H9 (cell line): ENCODE measurements around the gene EHD2. TPM values are rescaled to one million over a fixed set of nuclear protein-coding genes. Genes with fewer than 3 reads are reported as not detected.

Experiments used
- DNase-seq: peaks from one replicate; pipeline ENCODE4 v3.0.0-alpha.2; 2017
- H2AFZ ChIP-seq: one replicate; pipeline ENCODE4 v1.6.1; 2013; ENCODE audit warnings: mild to moderate bottlenecking, low read length, control low read depth, moderate library complexity
- H2AK5ac ChIP-seq: 2 replicates; pipeline ENCODE4 v1.6.1; 2013; ENCODE audit warnings: low read length, control low read depth, mixed read lengths; ENCODE audit not compliant: insufficient read length
- H2BK120ac ChIP-seq: one replicate; pipeline ENCODE4 v1.6.1; 2013; ENCODE audit warnings: low read depth, mild to moderate bottlenecking, low read length, control low read depth, inconsistent platforms; ENCODE audit not compliant: poor library complexity, severe bottlenecking
- H2BK12ac ChIP-seq: 2 replicates; pipeline ENCODE4 v1.6.1; 2013; ENCODE audit warnings: low read length, control low read depth, mixed read lengths, low read depth; ENCODE audit not compliant: insufficient read length
- H2BK15ac ChIP-seq: 2 replicates; pipeline ENCODE4 v1.6.1; 2013; ENCODE audit warnings: low read depth, low read length, control low read depth
- H2BK20ac ChIP-seq: one replicate; pipeline ENCODE4 v1.6.1; 2013; ENCODE audit warnings: low read depth, mild to moderate bottlenecking, low read length, control low read depth, inconsistent platforms; ENCODE audit not compliant: poor library complexity, severe bottlenecking
- H2BK5ac ChIP-seq: 2 replicates; pipeline ENCODE4 v1.6.1; 2013; ENCODE audit warnings: low read length, control low read depth, mixed read lengths; ENCODE audit not compliant: insufficient read length
- H3K14ac ChIP-seq: 2 replicates; pipeline ENCODE4 v1.6.1; 2013; ENCODE audit warnings: low read length, control low read depth; ENCODE audit not compliant: insufficient read depth
- H3K18ac ChIP-seq: 2 replicates; pipeline ENCODE4 v1.6.1; 2013; ENCODE audit warnings: low read depth, mild to moderate bottlenecking, mixed read lengths, low read length, control low read depth; ENCODE audit not compliant: insufficient read length
- H3K23ac ChIP-seq: 2 replicates; pipeline ENCODE4 v1.6.1; 2013; ENCODE audit warnings: low read length, control low read depth, mixed read lengths, low read depth; ENCODE audit not compliant: insufficient read length
- H3K23me2 ChIP-seq: 2 replicates; pipeline ENCODE4 v1.6.1; 2013; ENCODE audit warnings: low read depth, mild to moderate bottlenecking, mixed read lengths, low read length, control low read depth; ENCODE audit not compliant: insufficient read length, poor library complexity, severe bottlenecking
- H3K27ac ChIP-seq: 2 replicates; pipeline ENCODE4 v1.5.1; 2013; ENCODE audit warnings: low read length, control low read depth, mixed read lengths, low read depth; ENCODE audit not compliant: insufficient read length
- H3K27me3 ChIP-seq: 2 replicates; pipeline ENCODE4 v1.6.1; 2013; ENCODE audit warnings: low read length, control low read depth, inconsistent platforms; ENCODE audit not compliant: insufficient read depth
- H3K4ac ChIP-seq: 2 replicates; pipeline ENCODE4 v1.6.1; 2013; ENCODE audit warnings: low read depth, mild to moderate bottlenecking, control low read depth, inconsistent platforms, low read length, moderate library complexity
- H3K4me1 ChIP-seq: 2 replicates; pipeline ENCODE4 v1.6.1; 2013; ENCODE audit warnings: low read length, control low read depth, inconsistent platforms; ENCODE audit not compliant: insufficient read depth
- H3K4me2 ChIP-seq: 2 replicates; pipeline ENCODE4 v1.6.1; 2013; ENCODE audit warnings: low read length, control low read depth, mixed read lengths; ENCODE audit not compliant: insufficient read length, insufficient read depth
- H3K56ac ChIP-seq: 2 replicates; pipeline ENCODE4 v1.6.1; 2013; ENCODE audit warnings: low read depth, mild to moderate bottlenecking, mixed read lengths, low read length, control low read depth; ENCODE audit not compliant: insufficient read length
- H3K79me1 ChIP-seq: 2 replicates; pipeline ENCODE4 v1.6.1; 2013; ENCODE audit warnings: low read depth, mild to moderate bottlenecking, moderate library complexity, low read length, control low read depth, inconsistent platforms; ENCODE audit not compliant: insufficient read depth, poor library complexity, severe bottlenecking
- H3K79me2 ChIP-seq: 2 replicates; pipeline ENCODE4 v1.6.1; 2013; ENCODE audit warnings: low read length, control low read depth, inconsistent platforms; ENCODE audit not compliant: insufficient read depth
- H3K9ac ChIP-seq: 2 replicates; pipeline ENCODE4 v1.6.1; 2013; ENCODE audit warnings: low read length, control low read depth, mixed read lengths; ENCODE audit not compliant: insufficient read length; ENCODE audit errors: extremely low read depth
- H3K9me3 ChIP-seq: one replicate; pipeline ENCODE4 v1.6.1; 2013; ENCODE audit warnings: low read depth, low read length, inconsistent platforms; ENCODE audit not compliant: control insufficient read depth
- H3T11ph ChIP-seq: one replicate; pipeline ENCODE4 v1.6.1; 2013; ENCODE audit warnings: mild to moderate bottlenecking, low read length, control low read depth, inconsistent platforms
- H4K20me1 ChIP-seq: one replicate; pipeline ENCODE4 v1.6.1; 2013; ENCODE audit not compliant: control insufficient read depth, insufficient read length, insufficient read depth
- H4K5ac ChIP-seq: 2 replicates; pipeline ENCODE4 v1.6.1; 2013; ENCODE audit warnings: low read depth, mild to moderate bottlenecking, mixed read lengths, low read length, control low read depth; ENCODE audit not compliant: insufficient read length
- H4K8ac ChIP-seq: replicated peaks from 2 replicates; pipeline ENCODE4 v1.6.1; 2013; ENCODE audit warnings: low read length, control low read depth, mixed read lengths, low read depth; ENCODE audit not compliant: insufficient read length
- H4K91ac ChIP-seq: 2 replicates; pipeline ENCODE4 v1.6.1; 2013; ENCODE audit warnings: low read depth, mild to moderate bottlenecking, moderate library complexity, mixed read lengths, low read length, control low read depth; ENCODE audit not compliant: insufficient read length
- H3K27ac Mint-ChIP-seq, 3 experiments: 2 replicates in 2 of 3; 3 replicates in 1 of 3; pipeline ENCODE4 v1.8.0; 2020 to 2021; ENCODE audit warnings: mixed read lengths in 3 of 3, mild to moderate bottlenecking in 1 of 3, moderate library complexity in 1 of 3
- H3K27me3 Mint-ChIP-seq: 2 replicates; pipeline ENCODE4 v1.8.0; 2021; ENCODE audit warnings: low read depth, mild to moderate bottlenecking, moderate library complexity, mixed read lengths
- H3K36me3 Mint-ChIP-seq, 3 experiments: 2 replicates in 2 of 3; 3 replicates in 1 of 3; pipeline ENCODE4 v1.8.0; 2020 to 2021; ENCODE audit warnings: low read depth in 3 of 3, mixed read lengths in 3 of 3; ENCODE audit not compliant: insufficient read depth in 1 of 3
- H3K4me1 Mint-ChIP-seq, 2 experiments: 2 replicates each; pipeline ENCODE4 v1.8.0; 2020; ENCODE audit warnings: mixed read lengths in 2 of 2
- H3K4me3 Mint-ChIP-seq, 2 experiments: 2 replicates in 1 of 2; 3 replicates in 1 of 2; pipeline ENCODE4 v1.8.0; 2020 to 2021; ENCODE audit warnings: mild to moderate bottlenecking in 2 of 2, mixed read lengths in 2 of 2, moderate library complexity in 1 of 2
- H3K9me3 Mint-ChIP-seq, 2 experiments: 2 replicates in 1 of 2; 3 replicates in 1 of 2; pipeline ENCODE4 v1.8.0; 2020; ENCODE audit warnings: mild to moderate bottlenecking in 2 of 2, mixed read lengths in 2 of 2, moderate library complexity in 1 of 2
- WGBS: extraction: QIAGEN DNeasy Blood & Tissue Kit; methylation state at CpG from one replicate; pipeline ENCODE4 v1.1.7; 2013; ENCODE audit warnings: missing lambda C conversion rate, low lambda C conversion rate, mixed read lengths; ENCODE audit not compliant: insufficient read length; ENCODE audit errors: extremely low coverage; 5-methylcytosine and 5-hydroxymethylcytosine counted together
- total RNA-seq: library from RNA; stranded (reverse); gene quantifications from 2 replicates; pipeline ENCODE4 v1.2.1, GENCODE V29; 2021
- TF ChIP-seq, protein P1 (sequence below): fragments of 200-600 bp; sonication (generic); conservative IDR thresholded peaks from 3 replicates; pipeline ENCODE4 v1.8.0; 2021; ENCODE audit warnings: antibody characterized with exemption, mild to moderate bottlenecking

EHD2 gene
- total RNA-seq, 1 experiment from 2014 or later = 19.7 TPM

DNA sequence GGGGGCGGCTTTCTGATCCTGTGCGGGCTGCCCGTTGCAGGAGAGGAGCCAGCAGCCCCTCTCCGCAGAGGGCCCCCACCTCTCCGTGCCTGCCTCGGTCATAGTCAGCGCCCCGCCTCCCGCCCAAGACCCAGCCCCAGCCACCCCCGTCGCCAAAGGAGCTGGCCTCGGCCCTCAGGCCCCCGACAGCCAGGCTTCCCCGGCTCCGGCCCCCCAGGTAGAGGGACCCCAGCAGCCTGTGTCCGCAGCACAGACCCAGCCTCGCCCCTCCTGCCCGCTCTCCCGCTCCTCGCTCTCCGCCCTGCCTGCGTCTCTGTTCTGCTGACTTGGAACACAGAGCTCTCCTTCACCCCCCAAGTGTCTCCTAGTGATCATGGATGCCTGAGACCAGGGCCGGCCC is 31.3 kb upstream of the EHD2 start:
- no peaks in the 10 kb centered on the region for H3K79me1 ChIP-seq
- no peak overlapping the region for H3K27ac ChIP-seq
- no peaks in the 10 kb centered on the region for H3K23me2 ChIP-seq
- H4K91ac ChIP-seq = no peak overlapping the region
- H3K27me3 ChIP-seq = no peaks in the 10 kb centered on the region
- H3K9ac ChIP-seq = no peak overlapping the region
- no peak overlapping the region for H3K23ac ChIP-seq
- no CpG with 5 or more reads among the region's 23 CpGs for WGBS
- Mint-ChIP-seq H3K27ac (no peak overlapping the region), H3K4me3 (no peak overlapping the region), H3K9me3 (no peaks in the 10 kb centered on the region), H3K27me3 (no peaks in the 10 kb centered on the region), H3K4me1 (no peaks in the 10 kb centered on the region), H3K36me3 (peaks cover 13 to 44% (median 29%) of the 10 kb centered on the region in 3 experiments; a peak in 6 of 7 replicates)
- no peak overlapping the region for H4K8ac ChIP-seq
- no peak overlapping the region for H2BK120ac ChIP-seq
- no peak overlapping the region for H2BK5ac ChIP-seq
- no peaks in the 10 kb centered on the region for H3K9me3 ChIP-seq
- no peak overlapping the region for H2BK12ac ChIP-seq
- no peaks in the 10 kb centered on the region for H4K20me1 ChIP-seq
- no peak overlapping the region for H3K14ac ChIP-seq
- H3K79me2 ChIP-seq = no peaks in the 10 kb centered on the region
- H2AFZ ChIP-seq = no peak overlapping the region
- H2BK20ac ChIP-seq = no peak overlapping the region
- DNase-seq = no peak
- H3K4ac ChIP-seq = no peak overlapping the region
- no peak overlapping the region for H3K56ac ChIP-seq
- H2AK5ac ChIP-seq = no peak overlapping the region
- no peak overlapping the region for H3K4me2 ChIP-seq
- TF ChIP-seq, protein P1, sequence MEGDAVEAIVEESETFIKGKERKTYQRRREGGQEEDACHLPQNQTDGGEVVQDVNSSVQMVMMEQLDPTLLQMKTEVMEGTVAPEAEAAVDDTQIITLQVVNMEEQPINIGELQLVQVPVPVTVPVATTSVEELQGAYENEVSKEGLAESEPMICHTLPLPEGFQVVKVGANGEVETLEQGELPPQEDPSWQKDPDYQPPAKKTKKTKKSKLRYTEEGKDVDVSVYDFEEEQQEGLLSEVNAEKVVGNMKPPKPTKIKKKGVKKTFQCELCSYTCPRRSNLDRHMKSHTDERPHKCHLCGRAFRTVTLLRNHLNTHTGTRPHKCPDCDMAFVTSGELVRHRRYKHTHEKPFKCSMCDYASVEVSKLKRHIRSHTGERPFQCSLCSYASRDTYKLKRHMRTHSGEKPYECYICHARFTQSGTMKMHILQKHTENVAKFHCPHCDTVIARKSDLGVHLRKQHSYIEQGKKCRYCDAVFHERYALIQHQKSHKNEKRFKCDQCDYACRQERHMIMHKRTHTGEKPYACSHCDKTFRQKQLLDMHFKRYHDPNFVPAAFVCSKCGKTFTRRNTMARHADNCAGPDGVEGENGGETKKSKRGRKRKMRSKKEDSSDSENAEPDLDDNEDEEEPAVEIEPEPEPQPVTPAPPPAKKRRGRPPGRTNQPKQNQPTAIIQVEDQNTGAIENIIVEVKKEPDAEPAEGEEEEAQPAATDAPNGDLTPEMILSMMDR = no peak
- no peak overlapping the region for H2BK15ac ChIP-seq
- H3K4me1 ChIP-seq = no peaks in the 10 kb centered on the region
- no peak overlapping the region for H4K5ac ChIP-seq
- no peak overlapping the region for H3K18ac ChIP-seq
- H3T11ph ChIP-seq = no peak overlapping the region
